ENCODE results near the gene SYT1.
A peak's percentile ranks its signal among the peaks of the same experiment; 100 is the strongest.
"Not testable (repeated sequence)": the region's sequence is repeated elsewhere in the genome, so short reads cannot be mapped to it uniquely, and the experiment has no call there.

The SYT1 gene

DNA sequence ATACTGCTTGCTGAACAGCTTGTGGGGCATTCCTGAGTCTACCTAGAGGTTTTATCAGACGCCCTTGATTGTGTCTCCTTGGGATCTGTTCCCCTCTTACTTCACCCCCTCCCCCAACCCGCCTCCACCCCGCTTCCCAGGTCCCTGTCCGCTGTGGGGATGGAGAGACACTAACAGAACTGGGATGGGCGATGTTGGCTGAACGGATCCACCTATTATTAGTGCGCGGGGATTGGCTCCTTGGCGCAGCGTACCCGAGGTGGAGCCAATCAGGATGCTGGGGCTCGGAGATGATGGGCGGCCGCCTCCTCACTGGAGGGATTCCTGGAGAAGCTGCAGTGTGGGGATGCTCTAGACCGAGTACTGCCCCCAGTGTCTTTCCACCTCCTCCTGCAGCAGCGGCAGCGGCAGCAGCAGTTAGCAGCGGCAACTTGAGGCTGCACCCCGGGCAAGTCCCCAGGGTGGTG, at the start of gene SYT1:
Gene SYT1 (plus strand): TSS at position 372 of the 467 bp plus-strand sequence.
- peak; percentile 81 for DNase-seq (ENCODE audit: low read depth)

DNA sequence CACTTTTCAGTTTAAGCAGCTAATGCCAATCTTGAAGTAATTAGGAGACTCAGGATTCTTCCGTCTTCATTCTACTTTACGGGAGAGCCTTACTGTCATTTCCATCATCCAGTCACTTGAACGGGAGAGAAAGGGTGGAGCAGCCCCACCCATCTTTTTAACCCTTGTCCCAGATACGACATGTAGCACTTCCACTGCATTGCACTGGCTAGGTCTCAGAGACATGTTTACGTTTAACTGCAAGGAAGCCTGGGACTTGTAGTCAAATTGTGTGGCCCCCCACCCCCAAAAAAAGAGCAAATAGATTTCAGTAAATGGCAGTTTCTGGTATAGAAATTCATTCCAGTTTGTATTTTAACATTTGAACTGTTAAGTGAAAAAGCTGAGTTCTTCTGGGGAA, 46.1 kb upstream of the SYT1 start:
- DNase-seq (ENCODE audit: low read depth): no peak

DNA sequence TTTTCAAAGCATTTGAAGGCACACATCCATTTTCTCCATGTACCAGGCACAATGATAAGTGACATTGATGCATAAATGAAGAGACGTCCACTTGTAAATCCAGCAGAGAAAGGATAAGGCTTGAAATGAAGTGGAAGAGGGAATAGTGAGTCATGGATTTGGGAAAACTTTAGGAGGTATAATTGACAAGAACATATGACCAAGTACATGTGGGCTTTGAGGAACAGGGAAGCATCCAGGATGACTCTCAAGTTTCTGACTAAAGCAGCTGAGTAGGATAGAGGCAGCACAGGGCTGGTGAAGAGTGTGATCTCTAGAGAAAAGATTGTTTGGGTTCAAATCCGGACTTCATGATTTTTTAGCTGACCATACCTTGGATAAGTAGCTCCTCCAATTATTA, 43.6 kb upstream of the SYT1 start:
- DNase-seq (ENCODE audit: low read depth): no peak

DNA sequence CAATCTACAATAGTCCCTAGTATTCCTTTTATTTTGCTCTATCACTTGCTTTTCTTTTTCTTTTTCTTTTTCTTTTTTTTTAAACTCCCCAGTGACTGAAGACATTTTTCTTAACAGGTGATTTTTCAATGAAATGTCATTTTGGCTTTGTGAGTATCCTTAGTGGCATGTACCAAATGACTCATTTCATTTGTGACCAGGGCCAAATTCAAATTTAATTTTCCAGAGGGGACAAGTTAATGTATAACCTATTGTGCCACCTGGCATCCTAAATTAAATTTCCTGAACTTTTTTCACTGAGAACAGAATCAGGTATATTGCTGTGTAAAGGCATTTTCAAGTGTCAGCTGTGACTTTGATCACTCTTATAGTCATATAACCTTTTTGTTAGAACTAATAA, 39.7 kb upstream of the SYT1 start:
- DNase-seq (ENCODE audit: low read depth): no peak

DNA sequence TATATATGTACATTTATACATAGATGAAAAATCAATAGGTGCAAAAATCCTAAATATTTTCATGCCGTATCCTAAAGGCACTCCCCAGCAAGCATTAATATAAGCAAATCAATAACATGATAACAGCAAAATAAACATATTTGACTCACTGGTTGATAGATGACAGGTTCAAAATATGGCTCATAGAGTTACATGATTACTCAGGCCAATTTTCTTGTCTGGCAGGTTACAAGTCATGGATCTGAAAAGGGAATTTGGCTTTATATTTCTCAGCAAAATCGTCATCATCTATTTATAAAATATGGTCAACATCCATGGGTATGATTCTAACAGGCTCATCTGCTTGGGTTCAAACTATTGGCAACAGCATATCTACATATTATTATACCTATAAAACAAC, 34.9 kb upstream of the SYT1 start:
- DNase-seq (ENCODE audit: low read depth): no peak

DNA sequence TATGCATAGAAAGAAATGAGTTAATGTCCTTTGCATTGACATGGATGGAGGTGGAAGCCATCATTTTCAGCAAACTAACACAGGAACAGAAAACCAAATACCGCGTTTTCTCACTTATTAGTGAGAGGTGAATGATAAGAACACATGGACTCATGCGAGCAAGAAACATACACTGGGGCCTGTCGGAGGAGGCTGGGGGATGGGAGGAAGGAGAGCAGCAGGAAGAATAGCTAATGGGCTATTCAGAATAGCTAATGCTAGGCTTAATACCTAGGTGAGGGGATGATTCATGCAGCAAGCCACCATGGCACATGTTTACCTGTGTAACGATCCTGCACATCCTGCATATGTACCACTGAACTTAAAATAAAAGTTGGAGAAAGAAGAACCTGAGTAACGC, 29.1 kb upstream of the SYT1 start:
- no peak for DNase-seq (ENCODE audit: low read depth)

DNA sequence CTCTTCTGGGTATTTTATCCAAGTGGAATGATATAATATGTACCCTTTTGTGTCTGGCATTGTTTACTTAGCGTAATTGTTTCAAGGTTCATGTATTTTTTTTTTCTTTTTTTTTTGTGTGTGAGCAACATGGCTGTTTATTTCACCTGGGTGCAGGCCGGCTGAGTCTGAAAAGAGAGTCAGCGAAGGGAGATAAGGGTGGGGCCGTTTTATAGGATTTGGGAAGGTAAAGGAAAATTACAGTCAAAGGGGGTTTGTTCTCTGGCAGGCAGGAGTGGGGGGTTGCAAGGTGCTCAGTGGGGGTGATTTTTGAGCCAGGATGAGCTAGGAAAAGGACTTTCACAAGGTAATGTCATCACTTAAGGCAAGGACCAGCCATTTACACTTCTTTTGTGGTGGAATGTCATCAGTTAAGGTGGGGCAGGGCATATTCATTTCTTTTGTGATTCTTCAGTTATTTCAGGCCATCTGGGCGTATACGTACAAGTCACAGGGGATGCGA, 24.0 kb upstream of the SYT1 start:
- DNase-seq (ENCODE audit: low read depth): not testable (repeated sequence)

DNA sequence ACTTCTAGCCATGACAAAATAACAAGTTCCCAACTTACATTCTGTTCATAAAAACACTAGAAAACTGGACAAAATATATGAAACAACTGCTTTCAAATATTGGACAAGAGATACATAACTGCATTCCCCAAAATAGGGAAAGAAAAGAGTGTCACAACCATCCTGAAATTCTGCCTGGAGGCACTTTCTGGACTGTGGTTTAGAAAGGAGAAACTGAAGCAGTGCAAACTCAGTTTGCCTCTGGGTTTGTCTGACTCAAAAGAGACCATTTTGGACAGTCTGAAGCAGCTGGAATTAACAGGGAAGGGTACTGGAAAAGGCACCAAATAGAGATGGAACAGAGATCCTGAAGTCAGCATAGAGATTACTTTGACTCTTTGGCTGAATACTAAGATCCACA, 11.3 kb upstream of the SYT1 start:
- no peak for DNase-seq (ENCODE audit: low read depth)

DNA sequence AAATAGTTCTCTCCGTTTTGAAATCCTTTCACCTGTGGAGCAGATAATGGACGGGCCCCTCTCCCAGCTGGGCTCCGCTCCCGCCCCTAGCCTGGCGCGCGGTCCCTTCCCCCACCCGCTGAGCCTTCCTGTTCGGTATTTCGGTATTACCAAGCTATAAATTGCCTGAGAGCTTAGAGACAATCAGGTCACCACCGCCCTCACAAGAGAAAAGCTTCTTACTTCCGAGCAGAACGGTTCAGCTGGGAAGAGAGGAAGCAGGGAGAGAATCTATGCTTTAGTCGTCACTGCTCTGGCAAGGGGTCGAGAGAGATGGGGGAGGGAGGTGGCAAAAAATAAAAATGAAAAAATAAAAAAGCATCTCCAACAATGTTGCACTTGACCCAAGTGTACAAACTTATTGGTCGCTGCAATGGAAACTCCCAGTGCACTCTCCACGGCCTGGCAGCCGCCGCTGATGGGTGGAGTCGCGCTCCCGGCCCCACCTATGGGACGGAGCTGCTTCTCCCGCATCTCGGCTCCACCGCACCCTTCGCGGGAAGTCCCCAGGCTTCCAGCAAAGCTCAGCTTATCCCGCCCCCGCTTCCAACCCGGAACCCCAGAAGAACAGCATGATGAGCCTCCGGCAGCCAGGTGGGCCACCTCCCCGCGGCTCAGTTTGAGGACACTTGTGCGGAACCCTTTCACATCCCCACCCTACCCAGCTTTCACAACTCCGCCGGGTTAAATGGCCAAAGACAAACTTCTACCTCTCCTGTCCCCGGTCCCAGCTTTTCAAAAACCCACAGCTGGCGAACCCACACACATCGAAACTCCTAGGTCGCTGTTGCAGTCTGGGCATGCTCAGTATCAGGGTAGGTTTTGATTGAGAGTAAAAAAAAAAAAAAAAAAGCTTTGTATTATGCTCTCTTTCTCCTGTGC, 832 bp upstream of the SYT1 start:
- DNase-seq (ENCODE audit: low read depth): peak; percentile 41

DNA sequence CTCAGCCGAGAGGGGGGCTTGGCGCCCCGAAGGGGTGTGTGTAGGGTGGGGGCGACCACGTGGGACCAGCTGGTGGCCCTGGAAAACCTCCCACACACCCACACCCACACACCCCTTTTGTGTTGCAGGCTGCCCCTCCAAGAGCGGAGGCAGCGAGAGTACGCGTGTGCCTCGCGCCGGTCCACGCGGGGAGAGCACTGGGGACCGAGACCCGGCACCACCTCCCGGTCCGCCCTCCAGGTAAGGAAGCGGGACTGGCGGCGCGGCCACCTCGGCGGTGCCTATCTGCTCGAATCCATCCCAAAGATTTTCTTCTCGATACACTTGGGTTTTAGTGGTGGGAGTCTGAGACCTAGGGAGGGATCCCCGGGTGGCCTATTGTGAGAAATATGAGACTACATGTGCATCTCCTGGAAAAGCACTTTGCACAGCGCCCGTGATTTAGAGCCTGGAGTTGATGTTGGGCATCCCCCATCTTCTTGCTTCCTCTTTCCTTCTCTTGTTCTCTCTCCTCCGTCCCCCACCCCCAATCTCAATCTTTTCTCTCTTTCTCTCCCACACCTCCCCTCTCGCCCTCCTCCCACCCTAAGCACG, 393 bp downstream of the SYT1 start:
- no peak for DNase-seq (ENCODE audit: low read depth)

DNA sequence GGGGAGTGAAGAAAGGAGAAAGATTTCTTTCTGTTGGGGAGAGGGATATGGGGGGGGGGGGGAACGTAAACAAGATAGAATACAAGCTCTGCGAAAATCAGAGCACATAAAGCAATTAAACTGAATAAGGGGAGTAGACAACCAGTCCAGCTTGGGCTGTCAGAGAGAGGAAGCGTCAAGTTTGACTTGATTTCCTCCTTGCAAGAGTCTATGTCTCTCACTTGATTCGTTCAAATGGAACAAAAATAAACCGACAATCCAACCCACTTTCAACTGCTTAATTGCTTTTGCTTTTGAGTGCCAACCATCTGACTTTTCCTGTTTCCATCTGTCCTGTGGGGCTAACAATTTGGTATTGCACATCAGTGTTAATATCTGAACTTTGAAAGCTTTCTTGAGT, 942 bp downstream of the SYT1 start:
- DNase-seq (ENCODE audit: low read depth): no peak

DNA sequence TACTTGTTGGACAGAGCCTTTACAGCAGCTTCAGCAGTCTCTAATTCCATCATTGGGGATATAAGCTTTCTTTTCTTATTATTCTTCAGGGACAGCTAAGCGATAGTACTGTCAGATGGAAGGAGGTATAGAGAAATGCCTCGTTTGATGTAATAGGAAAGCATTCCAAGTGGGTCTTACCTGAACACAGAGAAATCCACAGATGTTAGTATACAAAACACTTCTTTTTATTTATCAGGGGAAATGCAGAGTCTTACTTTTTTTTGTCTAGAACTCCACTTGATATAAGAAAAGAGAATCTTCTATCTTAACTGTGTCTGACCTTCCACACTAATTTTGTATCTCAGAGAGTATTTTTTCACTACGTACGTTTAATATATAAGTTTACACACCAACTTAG, 1.9 kb downstream of the SYT1 start:
- DNase-seq (ENCODE audit: low read depth): no peak

DNA sequence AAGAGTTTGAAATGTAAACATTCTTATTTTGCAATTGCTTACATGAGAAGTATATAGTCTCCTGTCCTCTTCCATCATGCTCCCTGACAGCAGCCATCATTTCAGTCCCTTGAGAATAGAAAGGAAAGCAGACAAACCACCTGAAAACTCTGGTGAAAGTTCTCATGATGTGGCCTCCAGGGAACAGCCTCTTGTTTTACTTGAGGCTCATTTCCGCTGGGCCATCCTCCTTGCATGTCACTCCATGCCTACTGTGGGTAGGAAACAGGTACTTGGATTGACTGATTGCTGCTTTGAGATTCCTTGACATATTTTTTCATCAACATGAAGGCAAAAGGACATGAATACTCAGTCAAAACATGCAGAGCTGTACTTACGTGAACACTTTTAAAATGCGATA, 6.0 kb downstream of the SYT1 start:
- DNase-seq (ENCODE audit: low read depth): no peak

DNA sequence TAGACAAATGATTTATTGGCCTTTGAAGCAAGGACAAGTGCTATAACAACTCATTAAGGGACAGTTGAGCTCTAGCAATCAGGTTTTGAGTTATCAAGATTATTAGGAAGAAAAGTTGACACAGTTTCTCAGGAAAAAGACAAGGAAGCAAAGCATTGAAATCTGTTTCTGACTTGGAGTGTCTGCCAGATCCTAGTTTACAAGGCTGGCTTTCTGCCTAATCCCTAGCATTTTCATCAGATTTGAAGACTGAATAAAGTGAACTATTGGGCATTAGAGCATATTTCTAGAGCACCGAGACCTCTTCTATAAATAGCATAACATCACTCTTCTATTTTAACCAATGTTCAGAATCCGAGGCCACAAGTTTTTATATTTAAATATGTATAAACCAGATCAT, 7.0 kb downstream of the SYT1 start:
- DNase-seq (ENCODE audit: low read depth): peak; percentile 9

DNA sequence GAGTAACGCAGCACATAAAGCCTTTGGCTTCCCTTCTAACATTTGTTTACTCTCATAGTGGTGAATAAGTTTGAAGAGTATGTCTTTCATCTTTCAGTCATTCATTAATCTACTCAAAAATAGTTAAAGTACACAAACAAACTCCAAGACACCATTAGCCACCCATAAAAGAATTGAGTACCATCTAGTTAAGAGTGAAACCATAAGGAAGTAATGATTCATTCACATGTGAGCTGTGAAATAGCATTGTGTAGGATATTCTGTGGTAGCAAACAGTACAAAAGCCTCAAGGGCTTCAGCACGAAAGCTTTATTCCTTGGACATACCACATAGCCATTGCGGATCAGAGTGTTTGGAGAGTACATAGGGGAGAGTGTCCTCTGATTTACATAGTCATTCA, 13.9 kb downstream of the SYT1 start:
- no peak for DNase-seq (ENCODE audit: low read depth)

DNA sequence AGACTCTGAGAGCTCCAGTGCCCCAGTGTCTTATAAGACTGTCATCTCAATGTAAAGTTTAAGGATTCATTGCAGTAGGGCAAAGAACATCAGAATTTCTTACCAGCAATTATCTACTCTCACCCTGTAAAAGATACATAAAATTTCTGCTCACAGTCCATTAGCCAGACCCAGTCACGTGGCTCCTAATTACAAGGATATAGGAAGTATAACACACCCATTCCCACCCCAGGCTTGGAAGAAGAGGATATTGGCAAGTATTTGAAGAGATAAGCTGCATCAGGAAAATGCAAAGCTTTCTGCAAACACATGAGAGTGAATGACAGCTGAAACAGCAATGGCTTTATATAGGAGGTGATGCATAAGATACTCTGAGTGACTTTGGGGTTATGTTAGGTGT, 14.3 kb downstream of the SYT1 start:
- DNase-seq (ENCODE audit: low read depth): no peak

DNA sequence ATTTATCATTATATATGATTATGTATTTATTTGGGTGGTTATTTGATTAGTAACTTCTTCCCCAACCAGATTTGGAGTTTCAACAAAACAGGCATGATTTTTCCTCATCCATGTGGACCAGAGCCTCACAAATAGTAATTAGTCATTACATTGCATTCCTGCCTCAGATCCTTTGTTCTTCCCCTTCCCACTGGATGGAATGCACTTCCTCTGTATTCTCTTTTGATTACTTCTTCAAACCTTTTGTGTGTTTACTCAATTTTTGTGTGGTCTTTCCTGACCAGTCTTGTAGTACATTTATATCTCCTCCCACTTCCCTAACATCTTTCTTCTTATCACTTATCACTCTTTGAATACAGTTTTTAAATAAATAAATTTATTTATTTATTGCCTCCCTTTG, 15.5 kb downstream of the SYT1 start:
- DNase-seq (ENCODE audit: low read depth): no peak

DNA sequence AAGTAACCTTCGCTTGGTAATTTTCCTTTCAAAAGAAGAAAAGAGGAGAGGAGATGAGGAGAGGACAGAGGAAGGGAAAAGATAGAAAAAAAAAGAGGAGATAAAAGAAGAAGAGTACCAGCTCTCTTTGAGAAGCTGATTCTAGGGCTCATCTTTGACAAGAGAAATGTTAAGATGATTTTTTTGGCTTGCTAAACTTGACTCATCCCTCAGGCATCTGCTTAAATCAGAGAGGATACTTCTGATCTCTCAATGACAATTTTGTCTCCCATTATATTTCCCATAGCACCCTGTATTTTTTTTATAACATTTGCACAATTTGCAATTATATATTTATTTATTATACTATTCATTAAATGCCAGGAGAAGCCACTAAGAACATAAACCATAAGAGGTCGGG, 17.1 kb downstream of the SYT1 start:
- DNase-seq (ENCODE audit: low read depth): no peak

DNA sequence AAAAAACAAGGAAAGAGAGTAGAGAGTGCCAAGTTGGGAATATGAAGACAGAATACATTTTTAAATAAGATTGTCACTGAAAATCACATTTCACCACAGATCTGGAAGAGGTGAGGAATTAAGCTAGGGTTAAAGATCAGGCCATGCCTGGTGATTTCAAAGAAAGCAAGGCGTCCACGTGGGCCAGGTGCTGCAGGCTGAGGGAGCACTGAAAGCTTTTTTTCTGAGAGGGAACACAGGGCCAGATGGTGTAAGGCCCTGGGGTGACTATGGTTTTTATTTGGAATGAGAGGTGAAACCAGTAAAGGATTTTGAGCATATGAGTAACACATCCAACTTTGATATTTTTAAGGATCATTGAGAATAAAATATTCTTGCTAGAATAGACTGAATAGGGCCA, 20.9 kb downstream of the SYT1 start:
- DNase-seq (ENCODE audit: low read depth): no peak

DNA sequence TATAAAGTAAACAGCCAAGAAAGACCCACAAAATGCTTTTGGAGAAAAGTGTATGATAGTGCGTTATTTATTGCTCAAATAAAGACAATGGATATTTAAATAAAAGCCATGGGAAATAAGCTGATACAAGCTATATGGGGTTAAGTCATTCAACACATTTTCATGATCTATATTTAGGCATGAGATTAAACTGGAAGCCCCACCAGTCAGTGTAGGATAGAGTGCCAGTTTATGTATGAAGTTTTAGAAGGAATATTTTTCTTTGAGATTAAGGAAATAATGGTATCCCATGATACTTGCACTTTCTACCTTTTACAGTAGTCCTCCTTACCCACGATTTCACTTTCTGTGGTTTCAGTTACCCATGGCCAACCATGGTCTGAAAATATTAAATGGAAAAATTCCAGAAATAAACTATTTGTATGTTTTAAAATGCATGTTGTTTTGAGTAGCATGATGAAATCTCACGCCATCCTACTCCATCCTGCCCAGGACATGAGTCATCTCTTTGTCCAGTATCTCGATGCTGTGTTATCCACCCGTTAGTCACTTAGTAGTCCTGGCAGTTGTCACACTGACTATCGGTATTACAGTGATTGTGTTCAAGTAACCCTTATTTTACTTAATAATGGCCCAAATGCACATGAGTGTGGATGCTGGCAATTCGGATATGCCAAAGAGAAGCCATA, 22.3 kb downstream of the SYT1 start:
- DNase-seq (ENCODE audit: low read depth): peak; percentile 78

DNA sequence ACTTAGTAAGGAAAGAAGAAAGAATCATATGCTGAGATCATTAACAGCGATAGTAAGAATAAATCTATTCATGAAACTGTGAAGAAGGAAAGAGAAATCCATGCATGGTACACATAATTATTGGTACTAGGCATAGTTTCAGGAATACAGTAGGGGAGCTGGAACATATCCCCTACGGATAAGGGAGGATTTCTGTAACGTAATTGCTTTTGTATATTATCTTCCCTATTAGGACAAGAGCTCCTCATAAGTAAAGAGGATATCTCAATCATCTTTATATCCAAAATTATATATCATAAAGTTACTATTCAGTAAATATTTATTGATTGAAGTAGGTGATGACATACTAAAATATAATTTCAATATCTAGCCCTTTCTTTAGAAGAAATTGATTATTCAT, 22.9 kb downstream of the SYT1 start:
- DNase-seq (ENCODE audit: low read depth): no peak

DNA sequence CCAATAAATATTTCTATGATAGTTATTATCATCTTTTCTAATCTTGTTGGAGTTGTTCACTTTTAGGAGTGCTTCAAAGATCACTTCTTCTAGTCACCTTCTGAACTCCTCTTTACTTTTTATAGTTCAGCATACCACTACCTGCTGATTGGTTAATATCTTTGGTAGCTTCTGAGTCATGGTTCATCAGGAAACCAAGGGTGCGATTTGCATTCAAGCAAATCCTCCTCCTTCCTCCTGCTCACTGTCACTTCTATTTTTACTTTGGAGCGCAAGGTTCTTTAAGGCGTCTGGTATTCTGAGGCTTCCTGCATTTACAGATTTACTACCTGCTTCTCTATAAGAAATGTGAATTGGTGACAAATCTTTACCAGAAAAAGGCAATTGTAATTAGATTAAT, 24.0 kb downstream of the SYT1 start:
- DNase-seq (ENCODE audit: low read depth): no peak

All from amniotic epithelial cell (primary cell).